Prostate gland (tissue), 2 donors: Measurements from ENCODE around the gene PCDH9. TPM values are rescaled to one million over a fixed set of nuclear protein-coding genes. Genes with fewer than 3 reads are reported as not detected.

Source experiments
- DNase-seq: peaks from one replicate; pipeline ENCODE4 v3.0.0-alpha.2; 2019; ENCODE audit warnings: low spot score
- H3K27ac ChIP-seq, 2 donors: fragments of 200-600 bp; sonication (generic); 2 replicates each; pipeline ENCODE4 v1.5.1; 2017 to 2019
- H3K27me3 ChIP-seq: fragments of 200-600 bp; sonication (generic); replicated peaks from 2 replicates; pipeline ENCODE4 v1.5.1; 2019; ENCODE audit not compliant: insufficient read depth
- H3K36me3 ChIP-seq, 2 donors: fragments of 200-600 bp; sonication (generic); 1 replicate in 1 of 2; 2 replicates in 1 of 2; pipeline versions ENCODE4 v1.5.1 to v1.8.1; 2017 to 2019
- H3K4me1 ChIP-seq: fragments of 200-600 bp; sonication (generic); replicated peaks from 2 replicates; pipeline ENCODE4 v1.5.1; 2019
- H3K4me3 ChIP-seq, 2 donors: fragments of 200-600 bp; sonication (generic); 2 replicates each; pipeline ENCODE4 v1.5.1; 2017 to 2019
- H3K9me3 ChIP-seq: fragments of 200-600 bp; sonication (generic); 2 replicates; pipeline ENCODE4 v1.5.1; 2017
- CTCF ChIP-seq, 4 experiments: fragments of 200-600 bp in 2 of 4; fragments of 450-650 bp in 2 of 4; sonication (generic) in 2 of 4; IDR thresholded peaks; 1 replicate in 3 of 4; 2 replicates in 1 of 4; pipeline ENCODE4 v1.5.1; 2016 to 2019; ENCODE audit warnings: antibody characterized with exemption in 4 of 4, mild to moderate bottlenecking in 2 of 4, moderate library complexity in 2 of 4
- POLR2A ChIP-seq: fragments of 450-650 bp; IDR thresholded peaks from one replicate; pipeline ENCODE4 v1.6.1; 2016; ENCODE audit warnings: antibody characterized with exemption, mild to moderate bottlenecking
- POLR2AphosphoS5 ChIP-seq: sonication (generic); formaldehyde crosslinking; IDR thresholded peaks from one replicate; pipeline ENCODE4 v1.6.1; 2017; ENCODE audit warnings: antibody characterized with exemption
- WGBS: methylation state at CpG from one replicate; pipeline ENCODE4 v1.1.5; 2018; 5-methylcytosine and 5-hydroxymethylcytosine counted together
- intact Hi-C: fragments of 100-400 bp; cut with DNase I; formaldehyde crosslinking; loops from one replicate; pipeline ENCODE4 v1.14.2; 2022
- total RNA-seq, 2 donors: library from RNA; depleted of rRNA; stranded (reverse); fragments of >200 nt; gene quantifications; one replicate each; pipeline ENCODE4 v1.1.0, GENCODE V29; 2016

PCDH9 gene
- total RNA-seq, 2 donors from 2014 or later, result 1.8 to 5.5 TPM

GRCh38 chr13:67175836-67176459 is 54.2 kb downstream of the PCDH9 start:
- intact Hi-C loops, result no loop called here
- Histone ChIP-seq H3K36me3 (no peaks in the 10 kb centered on the region), H3K27ac (no peak overlapping the region), H3K27me3 (no peaks in the 10 kb centered on the region), H3K4me3 (no peak overlapping the region), H3K9me3 (no peaks in the 10 kb centered on the region), H3K4me1 (no peaks in the 10 kb centered on the region)
- 32% methylated on average over 2 of the region's 2 CpGs for WGBS
- no peak for DNase-seq
- TF ChIP-seq POLR2AphosphoS5 (peak; percentile 22), POLR2A (no peak)

GRCh38 chr13:67168384-67168783 is 61.8 kb downstream of the PCDH9 start:
- intact Hi-C loops, result no loop called here
- Histone ChIP-seq H3K27me3 (no peaks in the 10 kb centered on the region), H3K36me3 (no peaks in the 10 kb centered on the region), H3K4me1 (no peaks in the 10 kb centered on the region), H3K9me3 (no peaks in the 10 kb centered on the region), H3K27ac (no peak overlapping the region), H3K4me3 (no peak overlapping the region)
- no peak for TF ChIP-seq POLR2AphosphoS5
- no peak for TF ChIP-seq POLR2A
- no peak for TF ChIP-seq CTCF (IDR thresholded peaks at IDR 0.05)
- 47% methylated on average over 2 of the region's 2 CpGs for WGBS
- no peak for DNase-seq

GRCh38 chr13:67167420-67167819 is 62.7 kb downstream of the PCDH9 start:
- Histone ChIP-seq H3K4me3 (no peak overlapping the region), H3K4me1 (no peaks in the 10 kb centered on the region), H3K27ac (no peak overlapping the region), H3K9me3 (no peaks in the 10 kb centered on the region), H3K36me3 (no peaks in the 10 kb centered on the region), H3K27me3 (no peaks in the 10 kb centered on the region)
- intact Hi-C loops, result no loop called here
- peak; percentile 6 for DNase-seq
- WGBS, result 39% methylated on average over 1 of the region's 1 CpG
- TF ChIP-seq POLR2A, result no peak
- TF ChIP-seq CTCF (IDR thresholded peaks at IDR 0.05), result no peak
- peak; percentile 23 for TF ChIP-seq POLR2AphosphoS5

GRCh38 chr13:67161176-67161575 is 69.0 kb downstream of the PCDH9 start:
- TF ChIP-seq CTCF (IDR thresholded peaks at IDR 0.05) (no peak), POLR2A (no peak), POLR2AphosphoS5 (no peak)
- no peak for DNase-seq
- H3K27ac ChIP-seq, result no peak overlapping the region
- no peak overlapping the region for H3K4me3 ChIP-seq
- intact Hi-C loops, result no loop called here
- no peaks in the 10 kb centered on the region for H3K9me3 ChIP-seq
- H3K27me3 ChIP-seq, result no peaks in the 10 kb centered on the region
- no peaks in the 10 kb centered on the region for H3K36me3 ChIP-seq
- H3K4me1 ChIP-seq, result no peaks in the 10 kb centered on the region
- 96% methylated on average over 3 of the region's 3 CpGs for WGBS

GRCh38 chr13:67158903-67159302 is 71.2 kb downstream of the PCDH9 start:
- TF ChIP-seq POLR2A, result no peak
- no peak for TF ChIP-seq POLR2AphosphoS5
- no peak for TF ChIP-seq CTCF (IDR thresholded peaks at IDR 0.05)
- Histone ChIP-seq H3K9me3 (no peaks in the 10 kb centered on the region), H3K27ac (no peak overlapping the region), H3K4me3 (no peak overlapping the region), H3K4me1 (no peaks in the 10 kb centered on the region), H3K36me3 (no peaks in the 10 kb centered on the region), H3K27me3 (no peaks in the 10 kb centered on the region)
- intact Hi-C loops, result no loop called here
- 90% methylated on average over 5 of the region's 5 CpGs for WGBS
- DNase-seq, result no peak
